Esophagus squamous epithelium (tissue), 5 donors: ENCODE data around the gene FABP2. TPM values are rescaled to one million over a fixed set of nuclear protein-coding genes. Genes with fewer than 3 reads are reported as not detected.

Source experiments
- DNase-seq: peaks from one replicate; lab custom pipeline; 2025; lab: John Stamatoyannopoulos, UW
- H3K27ac ChIP-seq, 4 donors: fragments of 200-600 bp; sonication (generic); one replicate each; pipeline ENCODE4 v1.5.1; 2016 to 2019; ENCODE audit warnings: mild to moderate bottlenecking in 1 of 4
- H3K27me3 ChIP-seq, 4 donors: fragments of 200-600 bp; sonication (generic); 1 replicate in 3 of 4; 2 replicates in 1 of 4; pipeline versions ENCODE4 v1.5.1 to v1.6.0; 2017 to 2021; ENCODE audit warnings: antibody characterized with exemption in 1 of 4
- H3K36me3 ChIP-seq, 3 donors: fragments of 200-600 bp; sonication (generic); one replicate each; pipeline ENCODE4 v1.5.1; 2016 to 2019
- H3K4me1 ChIP-seq, 3 donors: fragments of 200-600 bp; sonication (generic); one replicate each; pipeline ENCODE4 v1.5.1; 2017 to 2019
- H3K4me3 ChIP-seq, 4 donors: fragments of 200-600 bp; sonication (generic); 1 replicate in 3 of 4; 2 replicates in 1 of 4; pipeline ENCODE4 v1.5.1; 2016 to 2019; ENCODE audit warnings: mild to moderate bottlenecking in 2 of 4, moderate library complexity in 1 of 4
- H3K9me3 ChIP-seq, 3 donors: fragments of 200-600 bp; sonication (generic); one replicate each; pipeline ENCODE4 v1.5.1; 2016 to 2019
- POLR2A ChIP-seq, 4 donors: fragments of 450-650 bp; IDR thresholded peaks; one replicate each; pipeline ENCODE4 v1.6.1; 2017; ENCODE audit warnings: antibody characterized with exemption in 4 of 4, mild to moderate bottlenecking in 4 of 4, moderate library complexity in 3 of 4
- WGBS, 2 donors: methylation state at CpG; one replicate each; pipeline ENCODE4 v1.1.5; 2018; 5-methylcytosine and 5-hydroxymethylcytosine counted together
- intact Hi-C: fragments of 100-400 bp; cut with DNase I; formaldehyde crosslinking; loops from one replicate; pipeline ENCODE4 v1.15.0; 2022
- total RNA-seq, 4 donors: library from RNA; depleted of rRNA; stranded (reverse); fragments of >200 nt; gene quantifications; one replicate each; pipeline ENCODE4 v1.1.0, GENCODE V29; 2016
- TF ChIP-seq, protein P1 (sequence below), 6 experiments: fragments of 450-650 bp in 4 of 6; fragments of 200-600 bp in 2 of 6; sonication (generic) in 2 of 6; IDR thresholded peaks; one replicate each; pipeline ENCODE4 v1.5.1; 2016 to 2019; ENCODE audit warnings: antibody characterized with exemption in 6 of 6, mild to moderate bottlenecking in 4 of 6, moderate library complexity in 4 of 6
- donor health status: DM: yes; HTN: yes; CAD: no.

The FABP2 gene
- total RNA-seq, 4 donors from 2014 or later = not detected

DNA sequence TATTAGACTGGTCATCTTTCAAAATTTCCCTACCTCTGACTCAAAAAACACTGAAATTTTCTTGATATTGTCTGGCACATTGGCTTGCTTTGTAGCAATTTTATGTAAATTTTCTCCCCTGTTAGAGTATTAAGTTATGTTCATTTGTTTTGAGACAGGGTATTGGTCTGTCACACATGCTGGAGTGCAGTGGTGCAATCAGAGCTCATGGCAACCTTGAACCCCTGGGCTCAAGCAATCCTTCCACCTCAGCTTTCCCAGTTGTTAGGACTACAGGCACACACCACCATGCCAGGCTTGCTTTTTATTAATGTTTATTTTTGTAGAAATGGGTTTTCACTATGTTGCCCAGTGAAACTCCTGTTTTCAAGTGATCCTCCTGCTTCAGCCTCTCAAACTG lies 17.5 kb downstream of the FABP2 start:
- H3K4me3 ChIP-seq = no peak overlapping the region
- peaks cover 0 to 51% (median 5%) of the 10 kb centered on the region in 3 donors for H3K4me1 ChIP-seq
- H3K27ac ChIP-seq = no peak overlapping the region
- no peak for DNase-seq
- H3K36me3 ChIP-seq = no peaks in the 10 kb centered on the region
- intact Hi-C loops = no loop called here
- TF ChIP-seq, protein P1, sequence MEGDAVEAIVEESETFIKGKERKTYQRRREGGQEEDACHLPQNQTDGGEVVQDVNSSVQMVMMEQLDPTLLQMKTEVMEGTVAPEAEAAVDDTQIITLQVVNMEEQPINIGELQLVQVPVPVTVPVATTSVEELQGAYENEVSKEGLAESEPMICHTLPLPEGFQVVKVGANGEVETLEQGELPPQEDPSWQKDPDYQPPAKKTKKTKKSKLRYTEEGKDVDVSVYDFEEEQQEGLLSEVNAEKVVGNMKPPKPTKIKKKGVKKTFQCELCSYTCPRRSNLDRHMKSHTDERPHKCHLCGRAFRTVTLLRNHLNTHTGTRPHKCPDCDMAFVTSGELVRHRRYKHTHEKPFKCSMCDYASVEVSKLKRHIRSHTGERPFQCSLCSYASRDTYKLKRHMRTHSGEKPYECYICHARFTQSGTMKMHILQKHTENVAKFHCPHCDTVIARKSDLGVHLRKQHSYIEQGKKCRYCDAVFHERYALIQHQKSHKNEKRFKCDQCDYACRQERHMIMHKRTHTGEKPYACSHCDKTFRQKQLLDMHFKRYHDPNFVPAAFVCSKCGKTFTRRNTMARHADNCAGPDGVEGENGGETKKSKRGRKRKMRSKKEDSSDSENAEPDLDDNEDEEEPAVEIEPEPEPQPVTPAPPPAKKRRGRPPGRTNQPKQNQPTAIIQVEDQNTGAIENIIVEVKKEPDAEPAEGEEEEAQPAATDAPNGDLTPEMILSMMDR (IDR thresholded peaks at IDR 0.05) = no peak
- no peak for TF ChIP-seq POLR2A (IDR thresholded peaks at IDR 0.05)
- no peaks in the 10 kb centered on the region for H3K9me3 ChIP-seq
- H3K27me3 ChIP-seq = no peaks in the 10 kb centered on the region

DNA sequence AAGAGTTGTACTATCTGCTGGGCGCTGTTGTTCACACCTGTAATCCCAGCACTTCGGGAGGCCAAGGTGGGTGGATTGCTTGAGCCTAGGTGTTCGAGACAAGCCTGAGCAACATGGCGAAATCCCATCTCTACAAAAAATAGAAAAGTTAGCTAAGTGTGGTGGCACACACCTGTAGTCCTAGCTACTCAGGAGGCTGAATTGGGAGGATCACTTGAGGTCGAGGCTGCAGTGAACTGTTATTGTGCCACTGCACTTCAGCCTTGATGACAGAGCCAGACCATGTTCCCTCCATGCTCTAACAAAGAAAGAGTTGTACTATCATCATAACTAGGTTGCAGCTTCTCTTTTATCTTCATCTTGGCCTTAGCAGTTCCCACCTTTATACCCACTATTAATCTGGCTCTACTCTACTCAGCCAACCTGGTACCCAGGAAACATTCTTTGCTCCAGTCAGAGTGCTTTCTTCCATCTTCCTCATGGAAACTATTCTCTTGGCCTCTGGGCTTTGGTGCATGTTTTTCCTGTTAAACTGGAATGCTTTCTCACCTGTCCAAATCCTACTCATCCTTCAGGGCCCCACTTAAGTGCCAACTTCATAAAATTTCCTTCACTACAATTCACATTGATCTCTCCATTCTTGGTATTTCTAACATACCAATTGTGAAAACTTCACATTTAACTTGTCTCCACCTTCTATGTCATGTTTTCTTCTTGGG lies 18.2 kb downstream of the FABP2 start:
- intact Hi-C loops = no loop called here
- H3K4me1 ChIP-seq = peaks cover 0 to 58% (median 11%) of the 10 kb centered on the region in 3 donors
- no peaks in the 10 kb centered on the region for H3K9me3 ChIP-seq
- WGBS, 2 donors = 93 to 97% methylated on average over 3 to 5 of the region's 5 CpGs
- H3K27ac ChIP-seq = no peak overlapping the region
- TF ChIP-seq, protein P1 (IDR thresholded peaks at IDR 0.05) = no peak
- no peak for TF ChIP-seq POLR2A (IDR thresholded peaks at IDR 0.05)
- H3K4me3 ChIP-seq = no peak overlapping the region
- DNase-seq = no peak
- H3K36me3 ChIP-seq = no peaks in the 10 kb centered on the region
- H3K27me3 ChIP-seq = no peaks in the 10 kb centered on the region

DNA sequence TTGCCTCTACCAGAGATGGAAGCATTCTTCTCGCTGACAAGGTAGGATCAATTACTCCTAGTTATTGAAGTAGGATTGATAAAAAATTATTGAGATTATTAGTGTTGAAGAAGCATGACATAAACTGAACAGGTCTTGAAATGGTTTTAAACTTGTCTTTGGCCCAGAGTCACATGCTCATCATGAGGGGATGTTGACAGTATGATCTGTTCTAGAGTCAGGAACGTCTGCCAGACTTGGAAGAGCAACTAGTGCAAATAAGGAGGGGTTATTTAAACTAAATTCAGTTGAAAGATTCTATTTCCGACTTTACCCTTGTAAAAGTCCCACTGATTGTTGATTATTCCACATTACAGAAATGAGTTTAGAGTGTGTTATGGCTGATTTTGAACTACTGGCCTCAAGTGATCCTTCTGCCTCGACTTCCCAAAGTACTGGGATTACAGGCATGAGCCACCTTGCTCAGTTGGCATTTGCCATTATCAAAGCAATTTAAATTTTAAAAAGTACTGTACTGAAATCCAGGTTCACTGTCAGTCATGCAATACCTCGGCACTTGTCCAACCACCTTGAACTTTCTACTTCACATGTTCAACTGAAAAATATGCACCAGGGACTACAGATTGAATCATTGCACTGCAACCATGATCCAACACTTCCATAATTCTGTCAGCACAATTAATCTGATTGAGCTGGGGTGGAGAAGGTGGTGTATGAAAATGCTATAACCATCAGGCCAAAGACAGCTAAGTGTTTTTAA lies 19.7 kb downstream of the FABP2 start:
- intact Hi-C loops = no loop called here
- 72 to 74% methylated on average over 5 of the region's 5 CpGs for WGBS, 2 donors
- Histone ChIP-seq H3K4me1 (peaks cover 0 to 64% (median 23%) of the 10 kb centered on the region in 3 donors), H3K9me3 (no peaks in the 10 kb centered on the region), H3K4me3 (no peak overlapping the region), H3K27me3 (no peaks in the 10 kb centered on the region), H3K36me3 (peaks cover 0 to 9% (median 0%) of the 10 kb centered on the region in 3 donors), H3K27ac (peak overlapping the region in 2 of 4 donors; percentile 94 to 99)
- TF ChIP-seq POLR2A (IDR thresholded peaks at IDR 0.05) = no peak
- TF ChIP-seq, protein P1 (IDR thresholded peaks at IDR 0.05) = no peak
- DNase-seq = no peak

- 0 to 1% methylated on average over 15 to 42 of the region's 54 CpGs for WGBS, 2 donors
- peaks cover 0 to 28% (median 0%) of the 10 kb centered on the region in 3 donors for H3K36me3 ChIP-seq
- H3K9me3 ChIP-seq = no peaks in the 10 kb centered on the region
- H3K27me3 ChIP-seq = no peaks in the 10 kb centered on the region
- H3K4me1 ChIP-seq = peaks cover 0 to 74% (median 24%) of the 10 kb centered on the region in 3 donors
- peak overlapping the region; percentile 94 to 99 (median 96) for H3K27ac ChIP-seq
- peak in 3 of 4 donors; percentile 79 to 93 (median 86) for TF ChIP-seq POLR2A (IDR thresholded peaks at IDR 0.05)
- TF ChIP-seq, protein P1 (IDR thresholded peaks at IDR 0.05) = peak in 3 of 6 experiments; percentile 4 to 31 (median 11)
- DNase-seq = no peak
- H3K4me3 ChIP-seq = peak overlapping the region; percentile 69 to 89 (median 73)
- intact Hi-C loops = no loop called here
Observed at GRCh38 chr4:119300101-119300978, 21.6 kb downstream of the FABP2 start.
